ENCODE data around the gene AFG1L.
"Not testable (repeated sequence)": the region's sequence is repeated elsewhere in the genome, so short reads cannot be mapped to it uniquely, and the experiment has no call there.

AFG1L gene

DNA sequence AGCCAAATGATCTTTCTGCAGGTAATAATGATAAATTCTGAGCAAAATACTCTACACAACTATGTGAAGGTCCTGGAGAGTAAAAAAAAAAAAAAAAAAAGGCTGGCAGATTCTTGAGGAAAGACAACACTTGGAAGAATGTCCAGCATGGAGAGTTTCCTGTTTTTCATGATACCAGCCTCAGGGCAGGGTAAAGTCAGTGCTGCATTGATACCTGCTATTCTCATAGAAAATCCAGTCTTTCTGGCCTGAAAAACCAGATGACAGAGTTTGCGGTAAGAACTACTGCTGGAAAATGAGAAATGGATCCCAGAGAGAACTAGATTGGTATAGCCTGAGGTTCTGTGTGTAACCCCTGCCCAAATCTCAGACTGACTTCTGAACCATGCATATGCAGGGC, 89.1 kb downstream of the AFG1L start:
- no peak for TF ChIP-seq EZH2 (IDR thresholded peaks at IDR 0.05; ENCODE audit: borderline replicate concordance, low read length)
- TF ChIP-seq, protein P1, sequence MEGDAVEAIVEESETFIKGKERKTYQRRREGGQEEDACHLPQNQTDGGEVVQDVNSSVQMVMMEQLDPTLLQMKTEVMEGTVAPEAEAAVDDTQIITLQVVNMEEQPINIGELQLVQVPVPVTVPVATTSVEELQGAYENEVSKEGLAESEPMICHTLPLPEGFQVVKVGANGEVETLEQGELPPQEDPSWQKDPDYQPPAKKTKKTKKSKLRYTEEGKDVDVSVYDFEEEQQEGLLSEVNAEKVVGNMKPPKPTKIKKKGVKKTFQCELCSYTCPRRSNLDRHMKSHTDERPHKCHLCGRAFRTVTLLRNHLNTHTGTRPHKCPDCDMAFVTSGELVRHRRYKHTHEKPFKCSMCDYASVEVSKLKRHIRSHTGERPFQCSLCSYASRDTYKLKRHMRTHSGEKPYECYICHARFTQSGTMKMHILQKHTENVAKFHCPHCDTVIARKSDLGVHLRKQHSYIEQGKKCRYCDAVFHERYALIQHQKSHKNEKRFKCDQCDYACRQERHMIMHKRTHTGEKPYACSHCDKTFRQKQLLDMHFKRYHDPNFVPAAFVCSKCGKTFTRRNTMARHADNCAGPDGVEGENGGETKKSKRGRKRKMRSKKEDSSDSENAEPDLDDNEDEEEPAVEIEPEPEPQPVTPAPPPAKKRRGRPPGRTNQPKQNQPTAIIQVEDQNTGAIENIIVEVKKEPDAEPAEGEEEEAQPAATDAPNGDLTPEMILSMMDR (IDR thresholded peaks at IDR 0.05; ENCODE audit: low read length), result no peak
- H2AFZ ChIP-seq (ENCODE audit: low read length), result no peak overlapping the region
- H3K4me1 ChIP-seq (ENCODE audit: insufficient read depth, low read length, severe bottlenecking), result no peaks in the 10 kb centered on the region
- no peaks in the 10 kb centered on the region for H3K9me2 ChIP-seq (ENCODE audit: low read depth, low read length)
- no peaks in the 10 kb centered on the region for H3F3A ChIP-seq (ENCODE audit: insufficient read depth, low read length)
- H3K79me2 ChIP-seq (ENCODE audit: insufficient read depth, low read length), result no peaks in the 10 kb centered on the region
- no peaks in the 10 kb centered on the region for H3K36me3 ChIP-seq (ENCODE audit: insufficient read depth, low read length)
- no peak overlapping the region for H3K4me3 ChIP-seq (ENCODE audit: low read depth, low read length, poor library complexity, severe bottlenecking)
- H3K27me3 ChIP-seq (ENCODE audit: insufficient read depth, low read length), result no peaks in the 10 kb centered on the region
- H3K4me2 ChIP-seq (ENCODE audit: low read length), result no peak overlapping the region
- H3K27ac ChIP-seq (ENCODE audit: low read depth, low read length, poor library complexity, severe bottlenecking), result no peak overlapping the region
- H4K20me1 ChIP-seq (ENCODE audit: insufficient read depth, low read length), result no peaks in the 10 kb centered on the region
- H3K9me3 ChIP-seq (ENCODE audit: low read length), result no peaks in the 10 kb centered on the region
- H3K9ac ChIP-seq (ENCODE audit: low read length), result no peak overlapping the region

DNA sequence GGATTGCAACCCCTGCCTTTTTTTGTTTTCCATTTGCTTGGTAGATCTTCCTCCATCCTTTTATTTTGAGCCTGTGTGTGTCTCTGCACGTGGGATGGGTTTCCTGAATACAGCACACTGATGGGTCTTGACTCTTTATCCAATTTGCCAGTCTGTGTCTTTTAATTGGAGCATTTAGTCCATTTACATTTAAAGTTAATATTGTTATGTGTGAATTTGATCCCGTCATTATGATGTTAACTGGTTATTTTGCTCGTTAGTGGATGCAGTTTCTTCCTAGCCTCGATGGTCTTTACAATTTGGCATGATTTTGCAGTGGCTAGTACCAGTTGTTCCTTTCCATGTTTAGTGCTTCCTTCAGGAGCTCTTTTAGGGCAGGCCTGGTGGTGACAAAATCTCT, 94.3 kb downstream of the AFG1L start:
- H3K9me3 ChIP-seq (ENCODE audit: low read length); H3K4me1 ChIP-seq (ENCODE audit: insufficient read depth, low read length, severe bottlenecking); H3K4me3 ChIP-seq (ENCODE audit: low read depth, low read length, poor library complexity, severe bottlenecking); H3F3A ChIP-seq (ENCODE audit: insufficient read depth, low read length); H3K27me3 ChIP-seq (ENCODE audit: insufficient read depth, low read length); H2AFZ ChIP-seq (ENCODE audit: low read length); H3K4me2 ChIP-seq (ENCODE audit: low read length); H4K20me1 ChIP-seq (ENCODE audit: insufficient read depth, low read length); H3K36me3 ChIP-seq (ENCODE audit: insufficient read depth, low read length); H3K27ac ChIP-seq (ENCODE audit: low read depth, low read length, poor library complexity, severe bottlenecking); H3K9ac ChIP-seq (ENCODE audit: low read length); H3K79me2 ChIP-seq (ENCODE audit: insufficient read depth, low read length); H3K9me2 ChIP-seq (ENCODE audit: low read depth, low read length): not testable (repeated sequence)

DNA sequence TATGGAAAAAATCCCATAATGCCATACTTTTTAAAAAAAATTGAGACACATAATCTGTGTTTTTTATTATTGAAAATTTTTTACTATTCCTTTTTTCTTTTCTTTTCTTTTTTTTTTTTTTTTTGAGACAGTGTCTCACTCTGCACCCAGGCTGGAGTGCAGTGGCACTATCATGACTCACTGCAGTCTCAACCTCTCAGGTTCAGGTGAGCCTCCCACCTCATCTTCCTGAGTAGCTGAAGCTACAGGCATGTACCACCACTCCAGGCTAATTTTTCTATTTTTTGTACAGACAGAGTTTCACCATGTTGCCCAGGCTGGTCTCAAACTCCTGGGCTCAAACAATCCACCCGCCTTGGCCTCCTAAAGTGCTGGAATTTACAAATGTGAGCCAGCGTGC, 100.4 kb downstream of the AFG1L start:
- H3K27ac ChIP-seq (ENCODE audit: low read depth, low read length, poor library complexity, severe bottlenecking), result no peak overlapping the region
- H3K79me2 ChIP-seq (ENCODE audit: insufficient read depth, low read length), result no peaks in the 10 kb centered on the region
- H2AFZ ChIP-seq (ENCODE audit: low read length), result no peak overlapping the region
- H3K27me3 ChIP-seq (ENCODE audit: insufficient read depth, low read length), result no peaks in the 10 kb centered on the region
- H3F3A ChIP-seq (ENCODE audit: insufficient read depth, low read length), result no peaks in the 10 kb centered on the region; the same call in 1 of the 2 replicates
- no peaks in the 10 kb centered on the region for H3K4me1 ChIP-seq (ENCODE audit: insufficient read depth, low read length, severe bottlenecking)
- no peak overlapping the region for H3K4me3 ChIP-seq (ENCODE audit: low read depth, low read length, poor library complexity, severe bottlenecking)
- TF ChIP-seq, protein P1 (IDR thresholded peaks at IDR 0.05; ENCODE audit: low read length), result no peak
- no peak for TF ChIP-seq EZH2 (IDR thresholded peaks at IDR 0.05; ENCODE audit: borderline replicate concordance, low read length)
- no peaks in the 10 kb centered on the region for H3K36me3 ChIP-seq (ENCODE audit: insufficient read depth, low read length)
- no peaks in the 10 kb centered on the region for H3K9me3 ChIP-seq (ENCODE audit: low read length)
- H3K9me2 ChIP-seq (ENCODE audit: low read depth, low read length), result no peaks in the 10 kb centered on the region
- no peak overlapping the region for H3K9ac ChIP-seq (ENCODE audit: low read length)
- H4K20me1 ChIP-seq (ENCODE audit: insufficient read depth, low read length), result no peaks in the 10 kb centered on the region
- no peak overlapping the region for H3K4me2 ChIP-seq (ENCODE audit: low read length)

DNA sequence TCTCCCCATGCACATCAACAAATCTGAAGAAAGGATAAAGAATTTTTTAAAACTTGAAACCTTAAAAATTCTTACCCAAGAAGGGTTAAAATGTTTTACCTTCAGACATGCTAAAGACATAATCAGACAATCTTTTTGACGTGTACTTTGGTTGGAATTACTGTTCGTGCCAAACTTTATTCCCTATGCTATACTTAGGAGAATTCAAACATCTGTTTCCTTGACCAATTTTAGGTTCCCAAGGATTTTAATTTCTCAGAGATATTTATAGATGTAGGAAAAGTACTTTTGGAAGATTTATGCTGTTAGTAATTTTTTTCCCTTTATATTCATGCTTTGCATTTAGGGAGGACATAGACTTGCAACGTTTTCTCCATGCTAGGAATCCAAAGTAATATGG, 108.4 kb downstream of the AFG1L start:
- Histone ChIP-seq H3K9me2 (ENCODE audit: low read depth, low read length) (no peaks in the 10 kb centered on the region), H3K27ac (ENCODE audit: low read depth, low read length, poor library complexity, severe bottlenecking) (no peak overlapping the region), H3K79me2 (ENCODE audit: insufficient read depth, low read length) (no peaks in the 10 kb centered on the region), H3K9me3 (ENCODE audit: low read length) (no peaks in the 10 kb centered on the region), H3K9ac (ENCODE audit: low read length) (no peak overlapping the region), H2AFZ (ENCODE audit: low read length) (no peak overlapping the region), H3K4me3 (ENCODE audit: low read depth, low read length, poor library complexity, severe bottlenecking) (no peak overlapping the region), H3F3A (ENCODE audit: insufficient read depth, low read length) (no peaks in the 10 kb centered on the region), H3K4me2 (ENCODE audit: low read length) (no peak overlapping the region), H3K36me3 (ENCODE audit: insufficient read depth, low read length) (no peaks in the 10 kb centered on the region), H4K20me1 (ENCODE audit: insufficient read depth, low read length) (no peaks in the 10 kb centered on the region), H3K4me1 (ENCODE audit: insufficient read depth, low read length, severe bottlenecking) (no peaks in the 10 kb centered on the region), H3K27me3 (ENCODE audit: insufficient read depth, low read length) (no peaks in the 10 kb centered on the region)
- TF ChIP-seq, protein P1 (IDR thresholded peaks at IDR 0.05; ENCODE audit: low read length), result no peak
- no peak for TF ChIP-seq EZH2 (IDR thresholded peaks at IDR 0.05; ENCODE audit: borderline replicate concordance, low read length)

All from OCI-LY1 (cell line).